Effector memory CD4-positive, alpha-beta T cell (primary cell): Measurements from ENCODE around the gene THRSP.
"Not testable (repeated sequence)": the region's sequence is repeated elsewhere in the genome, so short reads cannot be mapped to it uniquely, and the experiment has no call there.

Experiments
- DNase-seq, 3 donors: peaks; one replicate each; pipeline ENCODE4 v3.0.0-alpha.2; 2020
- H3K27ac ChIP-seq: 2 replicates; pipeline ENCODE4 v1.7.0; 2013; ENCODE audit warnings: mild to moderate bottlenecking, low read length, moderate library complexity; ENCODE audit not compliant: insufficient read depth, poor library complexity, severe bottlenecking
- H3K27me3 ChIP-seq: replicated peaks from 2 replicates; pipeline ENCODE4 v1.7.0; 2013; ENCODE audit warnings: mild to moderate bottlenecking, low read length; ENCODE audit not compliant: insufficient read depth, control insufficient read depth, poor library complexity, severe bottlenecking
- H3K36me3 ChIP-seq: 2 replicates; pipeline ENCODE4 v1.7.0; 2013; ENCODE audit warnings: mild to moderate bottlenecking, low read length, moderate library complexity; ENCODE audit not compliant: control insufficient read depth, insufficient read depth
- H3K4me1 ChIP-seq: 2 replicates; pipeline ENCODE4 v1.7.0; 2013; ENCODE audit warnings: low read length, mild to moderate bottlenecking; ENCODE audit not compliant: control insufficient read depth, insufficient read depth, poor library complexity, severe bottlenecking
- H3K4me3 ChIP-seq: 2 replicates; pipeline ENCODE4 v1.7.0; 2013; ENCODE audit warnings: low read length, low read depth, mild to moderate bottlenecking; ENCODE audit not compliant: insufficient read depth, poor library complexity, severe bottlenecking
- H3K9me3 ChIP-seq: 2 replicates; pipeline ENCODE4 v1.7.0; 2013; ENCODE audit warnings: mild to moderate bottlenecking, low read length, moderate library complexity; ENCODE audit not compliant: control insufficient read depth

The THRSP gene

GRCh38 chr11:78027759-78028158 lies 35.9 kb upstream of the THRSP start:
- H3K27ac ChIP-seq = no peak overlapping the region
- H3K27me3 ChIP-seq = no peaks in the 10 kb centered on the region
- no peaks in the 10 kb centered on the region for H3K4me1 ChIP-seq
- no peaks in the 10 kb centered on the region for H3K9me3 ChIP-seq
- no peaks in the 10 kb centered on the region for H3K36me3 ChIP-seq
- no peak overlapping the region for H3K4me3 ChIP-seq
- no peak for DNase-seq

GRCh38 chr11:78028423-78028822 lies 35.2 kb upstream of the THRSP start:
- H3K27me3 ChIP-seq, H3K9me3 ChIP-seq, DNase-seq, H3K27ac ChIP-seq, H3K4me1 ChIP-seq, H3K4me3 ChIP-seq, H3K36me3 ChIP-seq: not testable (repeated sequence)

GRCh38 chr11:78030429-78031325 lies 33.0 kb upstream of the THRSP start:
- Histone ChIP-seq H3K27ac (no peak overlapping the region), H3K9me3 (no peaks in the 10 kb centered on the region), H3K4me1 (no peaks in the 10 kb centered on the region), H3K36me3 (no peaks in the 10 kb centered on the region), H3K27me3 (no peaks in the 10 kb centered on the region), H3K4me3 (no peak overlapping the region)
- DNase-seq = no peak

GRCh38 chr11:78031629-78032028 lies 32.0 kb upstream of the THRSP start:
- no peak for DNase-seq
- Histone ChIP-seq H3K4me3 (no peak overlapping the region), H3K27ac (no peak overlapping the region), H3K4me1 (no peaks in the 10 kb centered on the region), H3K27me3 (no peaks in the 10 kb centered on the region), H3K9me3 (no peaks in the 10 kb centered on the region), H3K36me3 (no peaks in the 10 kb centered on the region)

- H3K4me3 ChIP-seq = no peak overlapping the region
- no peaks in the 10 kb centered on the region for H3K27me3 ChIP-seq
- no peaks in the 10 kb centered on the region for H3K9me3 ChIP-seq
- no peak for DNase-seq
- H3K36me3 ChIP-seq = no peaks in the 10 kb centered on the region
- no peaks in the 10 kb centered on the region for H3K4me1 ChIP-seq
- no peak overlapping the region for H3K27ac ChIP-seq
Measured at GRCh38 chr11:78032090-78032489, 31.6 kb upstream of the THRSP start.

- no peak overlapping the region for H3K4me3 ChIP-seq
- H3K27ac ChIP-seq = no peak overlapping the region
- no peaks in the 10 kb centered on the region for H3K9me3 ChIP-seq
- no peaks in the 10 kb centered on the region for H3K4me1 ChIP-seq
- DNase-seq = no peak
- no peaks in the 10 kb centered on the region for H3K27me3 ChIP-seq
- no peaks in the 10 kb centered on the region for H3K36me3 ChIP-seq
Measured at GRCh38 chr11:78033040-78033439, 30.6 kb upstream of the THRSP start.

- Histone ChIP-seq H3K27me3 (no peaks in the 10 kb centered on the region), H3K4me3 (no peak overlapping the region), H3K27ac (no peak overlapping the region), H3K9me3 (no peaks in the 10 kb centered on the region), H3K4me1 (no peaks in the 10 kb centered on the region), H3K36me3 (no peaks in the 10 kb centered on the region)
- no peak for DNase-seq
Measured at GRCh38 chr11:78034623-78035022, 29.0 kb upstream of the THRSP start.

GRCh38 chr11:78036313-78036712 lies 27.3 kb upstream of the THRSP start:
- Histone ChIP-seq H3K4me3 (no peak overlapping the region), H3K4me1 (no peaks in the 10 kb centered on the region)
- DNase-seq = no peak

GRCh38 chr11:78037056-78037455 lies 26.6 kb upstream of the THRSP start:
- no peak for DNase-seq
- H3K27ac ChIP-seq = no peak overlapping the region

More at GRCh38 chr11:78036313-78036712, 27.3 kb upstream of the THRSP start:
- Histone ChIP-seq H3K27ac (no peak overlapping the region), H3K27me3 (no peaks in the 10 kb centered on the region), H3K36me3 (no peaks in the 10 kb centered on the region), H3K9me3 (no peaks in the 10 kb centered on the region)

GRCh38 chr11:78037825-78038620 lies 25.6 kb upstream of the THRSP start:
- H3K36me3 ChIP-seq = no peaks in the 10 kb centered on the region
- no peaks in the 10 kb centered on the region for H3K4me1 ChIP-seq
- H3K9me3 ChIP-seq = no peaks in the 10 kb centered on the region
- DNase-seq = no peak
- H3K27me3 ChIP-seq = no peaks in the 10 kb centered on the region
- no peak overlapping the region for H3K4me3 ChIP-seq
- no peak overlapping the region for H3K27ac ChIP-seq

More at GRCh38 chr11:78037056-78037455, 26.6 kb upstream of the THRSP start:
- H3K4me3 ChIP-seq = no peak overlapping the region
- H3K27me3 ChIP-seq = no peaks in the 10 kb centered on the region
- no peaks in the 10 kb centered on the region for H3K4me1 ChIP-seq
- H3K9me3 ChIP-seq = no peaks in the 10 kb centered on the region
- H3K36me3 ChIP-seq = no peaks in the 10 kb centered on the region
